Glutamatergic neuron (in vitro differentiated cells): ENCODE results near the gene CTDSPL. TPM values are rescaled to one million over a fixed set of nuclear protein-coding genes. Genes with fewer than 3 reads are reported as not detected.

ENCODE experiments used
- DNase-seq: peaks from one replicate; pipeline ENCODE4 v3.0.0; 2022
- H3K27ac Mint-ChIP-seq: one replicate; pipeline ENCODE4 v1.8.0; 2020; ENCODE audit warnings: mild to moderate bottlenecking, mixed read lengths, inconsistent platforms; ENCODE audit not compliant: unreplicated experiment
- H3K27me3 Mint-ChIP-seq: one replicate; pipeline ENCODE4 v1.8.0; 2020; ENCODE audit warnings: mild to moderate bottlenecking, moderate library complexity, mixed read lengths, inconsistent platforms; ENCODE audit not compliant: unreplicated experiment
- H3K36me3 Mint-ChIP-seq: one replicate; pipeline ENCODE4 v1.8.0; 2020; ENCODE audit warnings: mild to moderate bottlenecking, mixed read lengths, inconsistent platforms; ENCODE audit not compliant: unreplicated experiment
- H3K4me1 Mint-ChIP-seq: one replicate; pipeline ENCODE4 v1.8.0; 2020; ENCODE audit warnings: mild to moderate bottlenecking, low read depth, mixed read lengths, inconsistent platforms; ENCODE audit not compliant: unreplicated experiment
- H3K4me3 Mint-ChIP-seq: one replicate; pipeline ENCODE4 v1.8.0; 2020; ENCODE audit warnings: mild to moderate bottlenecking, mixed read lengths, inconsistent platforms; ENCODE audit not compliant: unreplicated experiment
- H3K9me3 Mint-ChIP-seq: one replicate; pipeline ENCODE4 v1.8.0; 2020; ENCODE audit warnings: mild to moderate bottlenecking, moderate library complexity, mixed read lengths, inconsistent platforms; ENCODE audit not compliant: unreplicated experiment
- total RNA-seq: library from RNA; stranded (reverse); fragmentation: NEBNext Ultra II Directional; extraction: Animal tissue kit (Norgen Biotek cat#: 25700); gene quantifications from one replicate; pipeline ENCODE4 v1.2.1, GENCODE V29; 2021; ENCODE audit not compliant: unreplicated experiment
- TF ChIP-seq, protein P1 (sequence below): fragments of 200-600 bp; sonication (generic); IDR thresholded peaks from one replicate; pipeline ENCODE4 v1.5.0; 2021; ENCODE audit not compliant: partially characterized antibody, unreplicated experiment

The CTDSPL gene
- total RNA-seq, 1 donor from 2014 or later, result 6.6 TPM

DNA sequence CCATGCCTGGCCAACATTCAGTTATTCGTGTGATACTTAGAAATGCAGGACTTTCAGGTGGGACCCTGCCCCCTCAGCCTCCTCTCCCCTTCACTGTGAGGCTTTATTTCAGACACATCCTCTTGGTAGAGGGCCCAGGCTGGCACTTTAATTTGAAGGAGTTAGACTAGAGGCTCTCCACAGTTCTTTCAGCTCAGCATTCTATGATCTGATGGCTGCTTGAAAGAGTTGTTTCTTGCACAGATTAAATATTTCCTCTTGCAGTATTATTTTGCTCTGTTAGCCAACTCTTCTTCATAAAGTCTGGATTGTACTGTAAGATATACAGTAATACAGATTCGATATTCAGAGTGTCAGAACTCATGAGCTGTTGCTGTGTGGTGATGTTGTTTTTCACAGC, 35.1 kb downstream of the CTDSPL start:
- H3K4me3 Mint-ChIP-seq, result no peak overlapping the region
- TF ChIP-seq, protein P1, sequence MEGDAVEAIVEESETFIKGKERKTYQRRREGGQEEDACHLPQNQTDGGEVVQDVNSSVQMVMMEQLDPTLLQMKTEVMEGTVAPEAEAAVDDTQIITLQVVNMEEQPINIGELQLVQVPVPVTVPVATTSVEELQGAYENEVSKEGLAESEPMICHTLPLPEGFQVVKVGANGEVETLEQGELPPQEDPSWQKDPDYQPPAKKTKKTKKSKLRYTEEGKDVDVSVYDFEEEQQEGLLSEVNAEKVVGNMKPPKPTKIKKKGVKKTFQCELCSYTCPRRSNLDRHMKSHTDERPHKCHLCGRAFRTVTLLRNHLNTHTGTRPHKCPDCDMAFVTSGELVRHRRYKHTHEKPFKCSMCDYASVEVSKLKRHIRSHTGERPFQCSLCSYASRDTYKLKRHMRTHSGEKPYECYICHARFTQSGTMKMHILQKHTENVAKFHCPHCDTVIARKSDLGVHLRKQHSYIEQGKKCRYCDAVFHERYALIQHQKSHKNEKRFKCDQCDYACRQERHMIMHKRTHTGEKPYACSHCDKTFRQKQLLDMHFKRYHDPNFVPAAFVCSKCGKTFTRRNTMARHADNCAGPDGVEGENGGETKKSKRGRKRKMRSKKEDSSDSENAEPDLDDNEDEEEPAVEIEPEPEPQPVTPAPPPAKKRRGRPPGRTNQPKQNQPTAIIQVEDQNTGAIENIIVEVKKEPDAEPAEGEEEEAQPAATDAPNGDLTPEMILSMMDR, result no peak
- peaks cover 1% of the 10 kb centered on the region for H3K9me3 Mint-ChIP-seq
- peaks cover 2% of the 10 kb centered on the region for H3K4me1 Mint-ChIP-seq
- H3K27me3 Mint-ChIP-seq, result peaks cover under 1% of the 10 kb centered on the region
- H3K27ac Mint-ChIP-seq, result no peak overlapping the region
- no peak for DNase-seq
- no peaks in the 10 kb centered on the region for H3K36me3 Mint-ChIP-seq

DNA sequence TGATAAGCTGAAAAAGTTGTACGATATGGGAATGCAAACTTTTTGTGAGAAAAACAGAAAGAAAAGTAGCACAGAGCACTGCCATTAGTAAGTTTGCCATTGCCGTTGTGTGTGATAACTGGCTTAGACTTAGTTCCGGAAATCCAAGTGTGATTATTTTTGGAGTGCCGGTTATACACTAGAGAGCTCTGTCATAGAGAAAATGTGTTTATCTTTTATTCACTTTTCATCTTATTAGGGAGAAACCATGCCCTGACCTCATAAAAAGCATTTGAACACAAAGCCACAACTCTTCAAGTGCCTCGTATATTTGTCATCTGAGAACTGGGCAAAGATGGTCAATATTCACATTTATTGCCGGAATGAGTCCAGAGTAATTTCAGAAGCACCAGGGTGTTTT, 36.1 kb downstream of the CTDSPL start:
- Mint-ChIP-seq H3K4me1 (peaks cover under 1% of the 10 kb centered on the region), H3K27ac (no peak overlapping the region), H3K9me3 (peaks cover 3% of the 10 kb centered on the region), H3K4me3 (no peak overlapping the region), H3K36me3 (no peaks in the 10 kb centered on the region), H3K27me3 (peaks cover 3% of the 10 kb centered on the region)
- TF ChIP-seq, protein P1, result no peak
- no peak for DNase-seq

DNA sequence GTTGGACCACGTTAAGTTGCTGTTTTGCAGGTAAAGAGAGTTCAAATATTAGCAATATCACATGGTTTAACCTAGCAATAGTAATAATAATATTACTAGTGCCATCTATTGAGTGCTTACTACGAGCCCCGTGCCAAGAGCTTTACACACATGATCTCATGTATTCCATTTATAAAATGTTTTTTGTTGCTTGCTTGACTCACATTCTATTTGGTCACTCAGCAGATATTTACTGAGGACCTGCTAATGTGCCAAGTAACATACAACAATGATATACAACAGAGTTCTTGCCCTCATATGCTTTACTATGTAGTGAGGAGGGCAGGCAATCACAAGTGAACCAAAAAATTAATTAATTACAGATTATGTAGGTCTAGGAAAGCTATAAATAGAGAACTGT, 36.7 kb downstream of the CTDSPL start:
- no peak for DNase-seq
- Mint-ChIP-seq H3K27ac (no peak overlapping the region), H3K4me3 (no peak overlapping the region), H3K4me1 (no peaks in the 10 kb centered on the region), H3K36me3 (no peaks in the 10 kb centered on the region), H3K27me3 (peaks cover 3% of the 10 kb centered on the region), H3K9me3 (peaks cover 3% of the 10 kb centered on the region)
- TF ChIP-seq, protein P1, result no peak

DNA sequence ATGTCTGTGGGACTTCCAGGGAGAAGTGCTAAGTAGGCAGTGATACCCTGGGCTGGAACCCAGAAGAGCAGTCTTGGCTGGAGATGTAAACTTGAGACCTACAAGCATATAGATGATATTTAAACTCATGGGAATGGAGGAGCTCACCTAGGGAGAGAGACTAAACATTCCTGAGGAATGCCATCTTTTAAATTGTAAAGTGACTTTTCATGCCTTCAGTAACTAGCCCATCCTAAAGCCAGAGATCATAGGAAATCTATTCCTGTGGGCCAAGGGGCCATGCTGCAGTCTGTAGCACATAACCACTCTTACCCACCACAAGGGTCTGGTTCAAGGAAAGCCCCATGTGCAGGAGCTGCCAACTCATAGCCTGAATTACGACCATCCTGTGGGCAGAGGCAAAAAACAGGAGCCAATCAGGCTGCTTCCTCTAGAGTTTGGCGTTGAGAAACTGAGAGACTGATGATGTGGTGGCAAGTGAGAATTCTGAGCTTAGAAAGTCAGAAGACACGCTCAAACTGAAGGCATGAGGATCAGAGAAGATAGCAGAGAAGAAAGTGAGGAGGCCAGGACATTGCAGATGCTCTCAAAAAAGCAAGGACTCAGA, 37.5 kb downstream of the CTDSPL start:
- H3K27me3 Mint-ChIP-seq, result peaks cover 3% of the 10 kb centered on the region
- H3K27ac Mint-ChIP-seq, result no peak overlapping the region
- peaks cover 3% of the 10 kb centered on the region for H3K9me3 Mint-ChIP-seq
- H3K4me1 Mint-ChIP-seq, result no peaks in the 10 kb centered on the region
- TF ChIP-seq, protein P1, result no peak
- no peak overlapping the region for H3K4me3 Mint-ChIP-seq
- no peak for DNase-seq
- no peaks in the 10 kb centered on the region for H3K36me3 Mint-ChIP-seq

DNA sequence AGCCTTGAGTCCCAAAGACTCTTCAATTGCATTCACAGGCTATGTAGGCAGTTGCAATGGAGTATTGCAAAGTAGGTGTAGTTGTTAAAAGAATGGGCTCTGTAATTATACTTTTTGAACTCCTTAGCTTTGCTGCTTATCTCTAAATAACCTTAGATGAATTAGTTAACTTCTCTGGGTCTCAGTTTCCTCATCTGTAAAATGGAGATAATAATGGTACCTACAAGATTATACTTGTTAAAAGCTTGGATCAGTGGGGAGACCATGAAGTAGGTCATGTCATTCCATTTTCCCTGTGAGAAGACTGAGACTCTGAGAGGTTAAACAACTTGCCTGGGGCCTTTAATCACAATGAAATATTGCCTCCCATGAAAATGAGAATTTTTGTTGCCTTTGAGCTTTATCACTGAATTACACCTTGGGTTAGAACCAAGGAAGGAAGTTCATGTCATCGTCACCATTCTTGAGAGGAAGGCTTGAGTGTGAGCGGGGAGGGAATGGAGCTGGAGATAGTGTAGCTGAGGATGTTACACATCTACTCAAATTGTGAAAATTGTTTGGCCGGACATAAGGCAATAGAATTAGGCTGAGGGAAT, 38.1 kb downstream of the CTDSPL start:
- DNase-seq, result no peak
- Mint-ChIP-seq H3K27ac (no peak overlapping the region), H3K9me3 (peaks cover 3% of the 10 kb centered on the region), H3K36me3 (no peaks in the 10 kb centered on the region), H3K4me1 (no peaks in the 10 kb centered on the region), H3K27me3 (peaks cover 3% of the 10 kb centered on the region), H3K4me3 (no peak overlapping the region)
- TF ChIP-seq, protein P1, result no peak
